Esophagus muscularis mucosa (tissue), 3 donors: ENCODE results near the gene SPSB1.

Experiments used
- CTCF ChIP-seq, 3 experiments: fragments of 200-600 bp in 2 of 3; fragments of 450-650 bp in 1 of 3; sonication (generic) in 2 of 3; IDR thresholded peaks; one replicate each; pipeline ENCODE4 v1.5.1; 2017 to 2019; ENCODE audit warnings: antibody characterized with exemption in 3 of 3, mild to moderate bottlenecking in 2 of 3, moderate library complexity in 1 of 3
- EP300 ChIP-seq: sonication (generic); formaldehyde crosslinking; IDR thresholded peaks from one replicate; pipeline ENCODE4 v1.6.1; 2017; ENCODE audit warnings: antibody characterized with exemption

- TF ChIP-seq CTCF (IDR thresholded peaks at IDR 0.05) = no peak
- TF ChIP-seq EP300 = no peak
Measured at GRCh38 chr1:9279172-9279840, 13.4 kb upstream of the SPSB1 start.
